Caco-2 (cell line): Measurements from ENCODE around the gene C3orf22. TPM values are rescaled to one million over a fixed set of nuclear protein-coding genes. Genes with fewer than 3 reads are reported as not detected.

ENCODE experiments used
- BruUV-seq: library from RNA; stranded (reverse); fragments of 400-500 nt; replicated peaks from 2 replicates; lab custom pipeline; 2021; lab: Mats Ljungman, UMichigan
- CTCF ChIA-PET: fragments of 300-600 bp; sonication (Branson Sonifier 250); formaldehyde crosslinking; loops from one replicate; lab custom pipeline; 2022; ENCODE audit warnings: antibody characterized with exemption; lab: Charles Lee
- POLR2A ChIA-PET: fragments of 300-600 bp; sonication (Branson Sonifier 250); formaldehyde crosslinking; loops from one replicate; lab custom pipeline; 2022; ENCODE audit warnings: antibody characterized with exemption; lab: Charles Lee
- DNase-seq, 2 experiments: peaks; one replicate each; pipeline versions ENCODE4 v3.0.0 to v3.0.0-alpha.2; 2020 to 2022
- H3K27me3 ChIP-seq: replicated peaks from 2 replicates; pipeline ENCODE4 v1.6.0; 2011; ENCODE audit warnings: low read length; ENCODE audit not compliant: control insufficient read depth, insufficient read depth
- H3K36me3 ChIP-seq: 2 replicates; pipeline ENCODE4 v1.5.1; 2011; ENCODE audit warnings: low read length; ENCODE audit not compliant: control insufficient read depth, insufficient read depth
- H3K4me1 ChIP-seq: fragments of 250-450 bp; sonication (Bioruptor Pico); 2 replicates; pipeline ENCODE4 v1.5.1; 2020; ENCODE audit warnings: mild to moderate bottlenecking
- H3K4me3 ChIP-seq: 2 replicates; pipeline ENCODE4 v1.5.1; 2011; ENCODE audit warnings: low read depth, mild to moderate bottlenecking, control low read depth, low read length
- H3K9me3 ChIP-seq: fragments of 250-450 bp; sonication (Bioruptor Pico); 2 replicates; pipeline ENCODE4 v1.5.1; 2020; ENCODE audit warnings: mild to moderate bottlenecking, moderate library complexity
- H3K27ac Mint-ChIP-seq: one replicate; pipeline ENCODE4 v1.8.0; 2022; ENCODE audit warnings: mixed read lengths; ENCODE audit not compliant: unreplicated experiment
- H3K27me3 Mint-ChIP-seq: one replicate; pipeline ENCODE4 v1.8.0; 2022; ENCODE audit warnings: mixed read lengths; ENCODE audit not compliant: insufficient read depth, unreplicated experiment
- H3K36me3 Mint-ChIP-seq: one replicate; pipeline ENCODE4 v1.8.0; 2022; ENCODE audit warnings: mild to moderate bottlenecking, mixed read lengths; ENCODE audit not compliant: insufficient read depth, unreplicated experiment
- H3K4me1 Mint-ChIP-seq: one replicate; pipeline ENCODE4 v1.8.0; 2022; ENCODE audit warnings: low read depth, mixed read lengths; ENCODE audit not compliant: unreplicated experiment
- H3K4me3 Mint-ChIP-seq: one replicate; pipeline ENCODE4 v1.8.0; 2022; ENCODE audit warnings: mild to moderate bottlenecking, moderate library complexity, mixed read lengths; ENCODE audit not compliant: unreplicated experiment
- H3K9me3 Mint-ChIP-seq: one replicate; pipeline ENCODE4 v1.8.0; 2022; ENCODE audit warnings: mixed read lengths; ENCODE audit not compliant: unreplicated experiment
- CTCF ChIP-seq, 2 experiments: fragments of 200-600 bp in 1 of 2; IDR thresholded peaks; 1 replicate in 1 of 2; 2 replicates in 1 of 2; pipeline versions ENCODE4 v1.5.1 to v1.8.0; 2011 to 2022; ENCODE audit warnings: antibody characterized with exemption in 1 of 2, control low read depth in 1 of 2, inconsistent platforms in 1 of 2, low read depth in 1 of 2, low read length in 1 of 2, mild to moderate bottlenecking in 1 of 2, moderate library complexity in 1 of 2; ENCODE audit not compliant: insufficient read depth in 1 of 2, severe bottlenecking in 1 of 2, unreplicated experiment in 1 of 2
- intact Hi-C: fragments of 100-400 bp; cut with micrococcal nuclease; formaldehyde crosslinking; loops from one replicate; pipeline ENCODE4 v1.10.0; 2022; ENCODE audit not compliant: unreplicated experiment
- total RNA-seq: library from RNA; stranded (reverse); gene quantifications from 2 replicates; pipeline ENCODE4 v1.2.3, GENCODE V29; 2022

C3orf22 gene
- total RNA-seq, 1 experiment from 2014 or later, result not detected

- H3K4me1 Mint-ChIP-seq, result peaks cover 4% of the 10 kb centered on the region
- Histone ChIP-seq H3K27me3 (no peaks in the 10 kb centered on the region), H3K4me1 (peaks cover 27% of the 10 kb centered on the region), H3K4me3 (no peak overlapping the region), H3K36me3 (no peaks in the 10 kb centered on the region), H3K9me3 (no peaks in the 10 kb centered on the region)
- H3K27ac Mint-ChIP-seq, result peak overlapping the region; percentile 78
- no peak for DNase-seq
- no peaks in the 10 kb centered on the region for H3K36me3 Mint-ChIP-seq
- intact Hi-C loops, result no loop called here
- H3K4me3 Mint-ChIP-seq, result no peak overlapping the region
- CTCF ChIA-PET, result no interaction called here
- BruUV-seq, result no TSS peak
- H3K27me3 Mint-ChIP-seq, result no peaks in the 10 kb centered on the region
- H3K9me3 Mint-ChIP-seq, result no peaks in the 10 kb centered on the region
- no peak for TF ChIP-seq CTCF (IDR thresholded peaks at IDR 0.05; ENCODE audit: insufficient read depth in 1 of 2, low read depth in 1 of 2, low read length in 1 of 2, severe bottlenecking in 1 of 2, unreplicated experiment in 1 of 2)
- POLR2A ChIA-PET, result no interaction called here
Measured at GRCh38 chr3:126516936-126517290, 41.8 kb downstream of the C3orf22 start.

GRCh38 chr3:126516152-126516935, 42.4 kb downstream of the C3orf22 start:
- Mint-ChIP-seq H3K27me3 (no peaks in the 10 kb centered on the region), H3K27ac (peak overlapping the region; percentile 78), H3K4me1 (peaks cover 4% of the 10 kb centered on the region), H3K4me3 (no peak overlapping the region), H3K9me3 (no peaks in the 10 kb centered on the region), H3K36me3 (no peaks in the 10 kb centered on the region)
- intact Hi-C loops, result no loop called here
- Histone ChIP-seq H3K4me1 (peaks cover 27% of the 10 kb centered on the region), H3K27me3 (no peaks in the 10 kb centered on the region), H3K36me3 (no peaks in the 10 kb centered on the region), H3K4me3 (no peak overlapping the region), H3K9me3 (no peaks in the 10 kb centered on the region)
- ChIA-PET CTCF (no interaction called here), POLR2A (no interaction called here)
- no peak for TF ChIP-seq CTCF (IDR thresholded peaks at IDR 0.05; ENCODE audit: insufficient read depth in 1 of 2, low read depth in 1 of 2, low read length in 1 of 2, severe bottlenecking in 1 of 2, unreplicated experiment in 1 of 2)
- no peak for DNase-seq
- no TSS peak for BruUV-seq

- Mint-ChIP-seq H3K9me3 (no peaks in the 10 kb centered on the region), H3K27me3 (no peaks in the 10 kb centered on the region), H3K4me1 (peaks cover 4% of the 10 kb centered on the region), H3K36me3 (no peaks in the 10 kb centered on the region), H3K27ac (no peak overlapping the region), H3K4me3 (no peak overlapping the region)
- H3K9me3 ChIP-seq, result no peaks in the 10 kb centered on the region
- intact Hi-C loops, result no loop called here
- BruUV-seq, result no TSS peak
- DNase-seq, result no peak
- no peaks in the 10 kb centered on the region for H3K36me3 ChIP-seq
- H3K4me3 ChIP-seq, result no peak overlapping the region
- peaks cover 27% of the 10 kb centered on the region for H3K4me1 ChIP-seq
- CTCF ChIA-PET, result no interaction called here
- no peak for TF ChIP-seq CTCF (IDR thresholded peaks at IDR 0.05; ENCODE audit: insufficient read depth in 1 of 2, low read depth in 1 of 2, low read length in 1 of 2, severe bottlenecking in 1 of 2, unreplicated experiment in 1 of 2)
- POLR2A ChIA-PET, result no interaction called here
- no peaks in the 10 kb centered on the region for H3K27me3 ChIP-seq
Measured at GRCh38 chr3:126515066-126515706, 43.5 kb downstream of the C3orf22 start.
